Embryonic facial prominence (tissue), 1 donor: ENCODE measurements around the gene MOCOS.

Experiments used
- DNase-seq: peaks from one replicate; pipeline ENCODE4 v3.0.0-alpha.2; 2016; ENCODE audit errors: extremely low spot score

Gene MOCOS

GRCh38 chr18:36303211-36303844, 116.0 kb downstream of the MOCOS start:
- no peak for DNase-seq

GRCh38 chr18:36304723-36305122, 117.4 kb downstream of the MOCOS start:
- no peak for DNase-seq

GRCh38 chr18:36305375-36305774, 118.1 kb downstream of the MOCOS start:
- no peak for DNase-seq

GRCh38 chr18:36307513-36307912, 120.2 kb downstream of the MOCOS start:
- no peak for DNase-seq

GRCh38 chr18:36308711-36309435, 121.6 kb downstream of the MOCOS start:
- DNase-seq, result no peak

- DNase-seq, result no peak
Measured at GRCh38 chr18:36309436-36310391, 122.4 kb downstream of the MOCOS start.

- no peak for DNase-seq
Measured at GRCh38 chr18:36311026-36311570, 123.8 kb downstream of the MOCOS start.

GRCh38 chr18:36312806-36313395, 125.6 kb downstream of the MOCOS start:
- DNase-seq, result no peak

- no peak for DNase-seq
Measured at GRCh38 chr18:36314098-36314497, 126.8 kb downstream of the MOCOS start.

GRCh38 chr18:36314754-36315153, 127.5 kb downstream of the MOCOS start:
- no peak for DNase-seq

- DNase-seq, result no peak
Measured at GRCh38 chr18:36315736-36316135, 128.4 kb downstream of the MOCOS start.

- no peak for DNase-seq
Measured at GRCh38 chr18:36316246-36316645, 128.9 kb downstream of the MOCOS start.
